SK-N-SH (cell line): Measurements from ENCODE around the gene DCANP1. TPM values are rescaled to one million over a fixed set of nuclear protein-coding genes. Genes with fewer than 3 reads are reported as not detected.

Experiments used
- CTCF ChIA-PET: fragments of 300-600, 350-600 bp; formaldehyde crosslinking; extraction: SDS; loops from one replicate; lab custom pipeline; 2021; lab: Yijun Ruan, JAX
- POLR2A ChIA-PET: fragments of 350-600 bp; sonication (Branson Sonifier 250); formaldehyde crosslinking; extraction: SDS; loops from one replicate; lab custom pipeline; 2020; ENCODE audit warnings: antibody characterized with exemption, inconsistent platforms; lab: Yijun Ruan, JAX
- DNase-seq: peaks from one replicate; pipeline ENCODE4 v3.0.0; 2012
- H2AFZ ChIP-seq: fragments of 200-600 bp; sonication (generic); 2 replicates; pipeline ENCODE4 v1.8.1; 2016; ENCODE audit warnings: antibody characterized with exemption, mild to moderate bottlenecking, low read depth
- H3F3A ChIP-seq: fragments of 200-600 bp; sonication (generic); replicated peaks from 2 replicates; pipeline ENCODE3; 2016; ENCODE audit warnings: antibody characterized with exemption, mild to moderate bottlenecking; ENCODE audit not compliant: insufficient read depth
- H3K27ac ChIP-seq, 2 experiments: fragments of 200-500 bp in 1 of 2; fragments of 200-600 bp in 1 of 2; sonication (Bioruptor generic) in 1 of 2; sonication (generic), shearing (Covaris generic) in 1 of 2; 2 replicates each; pipeline versions ENCODE4 v1.5.1 to v1.6.1; 2014 to 2016; ENCODE audit warnings: low read depth in 2 of 2, inconsistent platforms in 1 of 2, low read length in 1 of 2, mild to moderate bottlenecking in 1 of 2, mixed read lengths in 1 of 2
- H3K27me3 ChIP-seq: fragments of 200-600 bp; sonication (generic), shearing (Covaris generic); 2 replicates; pipeline ENCODE4 v1.6.1; 2016; ENCODE audit warnings: mixed run types; ENCODE audit not compliant: insufficient read depth
- H3K36me3 ChIP-seq, 2 experiments: fragments of 200-500 bp in 1 of 2; fragments of 200-600 bp in 1 of 2; sonication (Bioruptor generic) in 1 of 2; sonication (generic) in 1 of 2; replicated peaks in 1 of 2; 2 replicates each; pipeline versions ENCODE3 to v1.5.1; 2014 to 2016; ENCODE audit warnings: low read length in 1 of 2, mild to moderate bottlenecking in 1 of 2; ENCODE audit not compliant: insufficient read depth in 2 of 2, control insufficient read depth in 1 of 2
- H3K4me1 ChIP-seq, 2 experiments: fragments of 200-500 bp in 1 of 2; fragments of 200-600 bp in 1 of 2; sonication (Bioruptor generic) in 1 of 2; sonication (generic), shearing (Covaris generic) in 1 of 2; 2 replicates each; pipeline versions ENCODE4 v1.5.1 to v1.6.1; 2014 to 2016; ENCODE audit warnings: low read depth in 1 of 2, low read length in 1 of 2, mixed run types in 1 of 2; ENCODE audit not compliant: insufficient read depth in 2 of 2, control insufficient read depth in 1 of 2
- H3K4me2 ChIP-seq: fragments of 200-600 bp; sonication (generic), shearing (Covaris generic); 2 replicates; pipeline ENCODE4 v1.6.1; 2017; ENCODE audit warnings: mixed run types
- H3K4me3 ChIP-seq, 2 experiments: fragments of 200-500 bp in 1 of 2; fragments of 200-600 bp in 1 of 2; sonication (Bioruptor generic) in 1 of 2; sonication (generic), shearing (Covaris generic) in 1 of 2; 2 replicates each; pipeline versions ENCODE4 v1.5.1 to v1.8.1; 2014 to 2016; ENCODE audit warnings: low read depth in 2 of 2, inconsistent platforms in 1 of 2, low read length in 1 of 2, mild to moderate bottlenecking in 1 of 2, mixed read lengths in 1 of 2, moderate library complexity in 1 of 2
- H3K79me2 ChIP-seq: fragments of 200-600 bp; sonication (generic); 2 replicates; pipeline ENCODE4 v1.8.1; 2017; ENCODE audit warnings: mild to moderate bottlenecking; ENCODE audit not compliant: insufficient read depth
- H3K9ac ChIP-seq: fragments of 200-600 bp; sonication (generic); 2 replicates; pipeline ENCODE4 v1.6.1; 2017; ENCODE audit warnings: mixed run types
- H3K9me2 ChIP-seq: fragments of 200-600 bp; sonication (generic); 2 replicates; pipeline ENCODE4 v1.6.1; 2017; ENCODE audit warnings: mixed run types
- H3K9me3 ChIP-seq: fragments of 200-600 bp; sonication (generic); 2 replicates; pipeline ENCODE4 v1.6.1; 2017; ENCODE audit warnings: mixed run types, mild to moderate bottlenecking, moderate library complexity
- H4K20me1 ChIP-seq: fragments of 200-600 bp; sonication (generic); 2 replicates; pipeline ENCODE4 v1.6.1; 2017; ENCODE audit warnings: mild to moderate bottlenecking, mixed run types; ENCODE audit not compliant: insufficient read depth
- EZH2phosphoT487 ChIP-seq: fragments of 200-600 bp; sonication (generic); IDR thresholded peaks from 2 replicates; pipeline ENCODE4 v1.6.1; 2017; ENCODE audit warnings: low read depth, mixed run types, mild to moderate bottlenecking, antibody characterized with exemption, moderate library complexity, borderline replicate concordance
- FOSL2 ChIP-seq: IDR thresholded peaks from 2 replicates; pipeline ENCODE4 v1.4.0; 2012; ENCODE audit warnings: low read depth, mild to moderate bottlenecking, moderate library complexity, borderline replicate concordance
- IRF3 ChIP-seq: fragments of 150-350 bp; IDR thresholded peaks from 2 replicates; pipeline ENCODE4 v1.6.1; 2016; ENCODE audit warnings: mild to moderate bottlenecking, low read depth, low read length
- MEF2A ChIP-seq: IDR thresholded peaks from 2 replicates; pipeline ENCODE4 v1.4.0; 2012; ENCODE audit warnings: low read depth, borderline replicate concordance
- MXI1 ChIP-seq: IDR thresholded peaks from 2 replicates; pipeline ENCODE4 v1.6.1; 2012; ENCODE audit warnings: mild to moderate bottlenecking, low read depth, low read length, improper control_type of control experiment
- NFIC ChIP-seq: IDR thresholded peaks from 2 replicates; pipeline ENCODE4 v1.4.0; 2012; ENCODE audit warnings: borderline replicate concordance
- PBX3 ChIP-seq: IDR thresholded peaks from 2 replicates; pipeline ENCODE4; 2012
- POLR2AphosphoS5 ChIP-seq: IDR thresholded peaks from 2 replicates; pipeline ENCODE4 v1.6.1; 2012; ENCODE audit warnings: low read depth, low read length
- RCOR1 ChIP-seq: fragments of 150-350 bp; IDR thresholded peaks from 2 replicates; pipeline ENCODE4 v1.6.1; 2017; ENCODE audit warnings: antibody characterized with exemption, low read length
- REST ChIP-seq: IDR thresholded peaks from 2 replicates; pipeline ENCODE4 v1.6.1; 2012; ENCODE audit warnings: mild to moderate bottlenecking, low read depth, low read length, moderate library complexity
- RFX5 ChIP-seq: IDR thresholded peaks from 2 replicates; pipeline ENCODE4 v1.6.1; 2012; ENCODE audit warnings: mild to moderate bottlenecking, improper control_type of control experiment, low read length
- SIN3A ChIP-seq: IDR thresholded peaks from 2 replicates; pipeline ENCODE4 v1.6.1; 2012; ENCODE audit warnings: low read depth, mild to moderate bottlenecking, low read length, moderate library complexity, borderline replicate concordance
- TCF12 ChIP-seq: IDR thresholded peaks from 2 replicates; pipeline ENCODE4 v1.4.0; 2012
- TEAD4 ChIP-seq: IDR thresholded peaks from 2 replicates; pipeline ENCODE4 v1.4.0; 2012; ENCODE audit warnings: mild to moderate bottlenecking, borderline replicate concordance; ENCODE audit not compliant: insufficient read depth
- USF1 ChIP-seq: IDR thresholded peaks from 2 replicates; pipeline ENCODE4 v1.4.0; 2012; ENCODE audit warnings: low read depth, borderline replicate concordance
- YY1 ChIP-seq: IDR thresholded peaks from 2 replicates; pipeline ENCODE4 v1.4.0; 2012; ENCODE audit warnings: low read depth, mild to moderate bottlenecking
- ZBTB33 ChIP-seq: IDR thresholded peaks from 2 replicates; pipeline ENCODE4 v1.4.0; 2012; ENCODE audit warnings: low read depth, borderline replicate concordance
- WGBS: methylation state at CpG from one replicate; pipeline ENCODE4 v1.1.6; 2017; ENCODE audit warnings: low lambda C conversion rate; 5-methylcytosine and 5-hydroxymethylcytosine counted together
- polyA plus RNA-seq, 3 experiments: library from polyadenylated mRNA; depleted of rRNA; stranded (reverse); fragments of >200 nt; gene quantifications; 2 replicates each; pipeline ENCODE4 v1.2.3, GENCODE V29; 2012

The DCANP1 gene
- polyA plus RNA-seq, 1 of the 3 experiments (the other 2 are of a cell fraction) = not detected

GRCh38 chr5:135449644-135450043 is 2.5 kb upstream of the DCANP1 start (continued):
- TF ChIP-seq REST (no peak), FOSL2 (no peak), PBX3 (no peak)

GRCh38 chr5:135448791-135449507 is 1.8 kb upstream of the DCANP1 start:
- H3K4me2 ChIP-seq = no peak overlapping the region
- H3K4me3 ChIP-seq = no peak overlapping the region
- TF ChIP-seq NFIC (no peak), IRF3 (no peak), EZH2phosphoT487 (no peak), TEAD4 (no peak), YY1 (no peak), USF1 (no peak), RCOR1 (no peak), RFX5 (no peak), ZBTB33 (no peak), MXI1 (no peak), MEF2A (no peak), POLR2AphosphoS5 (no peak), SIN3A (no peak), REST (no peak), TCF12 (no peak)
- H3K4me1 ChIP-seq = no peaks in the 10 kb centered on the region
- ChIA-PET CTCF (interaction anchor here (0.9 to 5.5 kb wide), 9 partner anchors 8 to 118 kb away, joined by 3 to 30 read pairs (median 6); no protein-coding TSS in a partner anchor), POLR2A (no interaction called here)
- no peaks in the 10 kb centered on the region for H3K36me3 ChIP-seq
- H3K9me3 ChIP-seq = no peaks in the 10 kb centered on the region
- no peak overlapping the region for H2AFZ ChIP-seq
- H3K27ac ChIP-seq = no peak overlapping the region
- WGBS = 45% methylated on average over 9 of the region's 9 CpGs
- no peak for DNase-seq
- no peaks in the 10 kb centered on the region for H3F3A ChIP-seq
- H3K9ac ChIP-seq = no peak overlapping the region
- no peaks in the 10 kb centered on the region for H3K9me2 ChIP-seq
- H3K27me3 ChIP-seq = peaks cover 27% of the 10 kb centered on the region
- H3K79me2 ChIP-seq = no peaks in the 10 kb centered on the region
- H4K20me1 ChIP-seq = no peaks in the 10 kb centered on the region
